A549 (cell line): ENCODE results near the gene ZDHHC16. TPM values are rescaled to one million over a fixed set of nuclear protein-coding genes. Genes with fewer than 3 reads are reported as not detected.

Source experiments
- ATAC-seq, 2 experiments: fragments of 200-7000 bp in 1 of 2; fragments of >200 bp in 1 of 2; cut with Nextera tagmentation in 1 of 2; cut with Tn5 transposase in 1 of 2; 3 replicates each; pipeline versions ENCODE4 v1.8.0 to v1.9.1; 2018 to 2020; ENCODE audit warnings: mild to moderate bottlenecking in 1 of 2, moderate library complexity in 1 of 2
- CTCF ChIA-PET: fragments of 300-600 bp; sonication (Branson Sonifier 250); formaldehyde crosslinking; extraction: SDS; loops from one replicate; lab custom pipeline; 2021; ENCODE audit warnings: antibody characterized with exemption, inconsistent platforms; lab: Yijun Ruan, JAX
- POLR2A ChIA-PET: fragments of 350-600 bp; formaldehyde crosslinking; extraction: SDS; loops from one replicate; lab custom pipeline; 2021; ENCODE audit warnings: antibody characterized with exemption, inconsistent platforms; lab: Yijun Ruan, JAX
- DNase-seq, 2 experiments: peaks; one replicate each; pipeline versions ENCODE4 v3.0.0 to v3.0.0-alpha.2; 2011 to 2016; ENCODE audit warnings: low read depth in 1 of 2, low spot score in 1 of 2
- FAIRE-seq: peaks from 2 replicates; lab custom pipeline; 2011; peaks lifted over from hg19 to GRCh38; lab: Jason Lieb, UNC
- H3K27ac ChIP-seq, 2 experiments: fragments of >200 bp; sonication (Bioruptor Twin); formaldehyde crosslinking; 3 replicates each; pipeline ENCODE4 v1.5.1; 2016 to 2017
- H3K4me1 ChIP-seq: fragments of >200 bp; sonication (Bioruptor Twin); formaldehyde crosslinking; 3 replicates; pipeline ENCODE4 v1.6.1; 2016
- H3K4me2 ChIP-seq: fragments of >200 bp; sonication (Bioruptor Twin); formaldehyde crosslinking; 3 replicates; pipeline ENCODE4 v1.6.1; 2016
- H3K4me3 ChIP-seq: fragments of >200 bp; sonication (Bioruptor Twin); formaldehyde crosslinking; 3 replicates; pipeline ENCODE4 v1.5.1; 2016
- H3K9me3 ChIP-seq: fragments of >200 bp; sonication (Bioruptor Twin); formaldehyde crosslinking; 3 replicates; pipeline ENCODE4 v1.6.1; 2016
- CBX8 ChIP-seq: fragments of 200-600 bp; sonication (generic); IDR thresholded peaks from 2 replicates; pipeline ENCODE4 v1.6.1; 2016
- CEBPB ChIP-seq, 2 experiments: fragments of >200 bp in 1 of 2; sonication (Bioruptor Twin) in 1 of 2; formaldehyde crosslinking in 1 of 2; IDR thresholded peaks; 2 replicates each; pipeline ENCODE4 v1.6.1; 2012 to 2016
- EHF ChIP-seq: fragments of 250-450 bp; sonication (Bioruptor Pico); IDR thresholded peaks from 2 replicates; pipeline ENCODE4 v1.5.0; 2020; ENCODE audit warnings: mild to moderate bottlenecking
- EHMT2 ChIP-seq: fragments of 200-600 bp; sonication (generic); IDR thresholded peaks from 2 replicates; pipeline ENCODE4 v1.6.1; 2016; ENCODE audit warnings: antibody characterized with exemption, low read depth, mild to moderate bottlenecking, moderate library complexity
- EP300 ChIP-seq, 2 experiments: fragments of >200 bp; sonication (Bioruptor Twin); formaldehyde crosslinking; IDR thresholded peaks; 2 replicates in 1 of 2; 3 replicates in 1 of 2; pipeline ENCODE4 v1.6.1; 2016 to 2017
- ESRRA ChIP-seq: fragments of 150-350 bp; IDR thresholded peaks from 2 replicates; pipeline ENCODE4 v1.6.1; 2014; ENCODE audit warnings: mild to moderate bottlenecking, low read length, borderline replicate concordance
- FOSB ChIP-seq: fragments of 250-450 bp; sonication (Bioruptor Pico); IDR thresholded peaks from 2 replicates; pipeline ENCODE4 v1.5.0; 2020; ENCODE audit warnings: mild to moderate bottlenecking, moderate library complexity
- FOXS1 ChIP-seq: fragments of 250-450 bp; sonication (Bioruptor Pico); IDR thresholded peaks from 2 replicates; pipeline ENCODE4 v1.5.0; 2020; ENCODE audit warnings: mild to moderate bottlenecking, moderate library complexity
- HDAC2 ChIP-seq: fragments of 200-600 bp; sonication (generic); IDR thresholded peaks from 2 replicates; pipeline ENCODE4 v1.6.1; 2016
- HEYL ChIP-seq: fragments of 250-450 bp; sonication (Bioruptor Pico); IDR thresholded peaks from 2 replicates; pipeline ENCODE4 v1.8.0; 2021; ENCODE audit warnings: mild to moderate bottlenecking, moderate library complexity
- HOXA7 ChIP-seq: fragments of 250-450 bp; sonication (Bioruptor Pico); IDR thresholded peaks from 2 replicates; pipeline ENCODE4 v1.5.0; 2020; ENCODE audit warnings: mild to moderate bottlenecking, moderate library complexity
- JUN ChIP-seq, 2 experiments: fragments of >200 bp; sonication (Bioruptor Twin); formaldehyde crosslinking; IDR thresholded peaks; 2 replicates in 1 of 2; 3 replicates in 1 of 2; pipeline ENCODE4 v1.6.1; 2016 to 2017
- JUNB ChIP-seq: fragments of >200 bp; sonication (Bioruptor Twin); formaldehyde crosslinking; IDR thresholded peaks from 2 replicates; pipeline ENCODE4 v1.6.1; 2016
- KDM1A ChIP-seq: fragments of 200-600 bp; sonication (generic); IDR thresholded peaks from 2 replicates; pipeline ENCODE4 v1.6.1; 2016; ENCODE audit warnings: low read depth, mild to moderate bottlenecking
- MYC ChIP-seq: IDR thresholded peaks from 2 replicates; pipeline ENCODE4 v1.6.1; 2012; ENCODE audit warnings: mild to moderate bottlenecking, inconsistent platforms, low read length, improper control_type of control experiment, borderline replicate concordance
- POLR2A ChIP-seq: IDR thresholded peaks from 2 replicates; pipeline ENCODE4 v1.6.1; 2012; ENCODE audit warnings: mild to moderate bottlenecking, low read length
- RARB ChIP-seq: fragments of 250-450 bp; sonication (Bioruptor Pico); IDR thresholded peaks from 2 replicates; pipeline ENCODE4 v1.8.0; 2021; ENCODE audit warnings: mild to moderate bottlenecking, moderate library complexity
- RCOR1 ChIP-seq: fragments of 150-350 bp; IDR thresholded peaks from 2 replicates; pipeline ENCODE4 v1.6.1; 2014; ENCODE audit warnings: antibody characterized with exemption, low read length, low read depth
- RFX5 ChIP-seq: fragments of 450-650 bp; IDR thresholded peaks from 2 replicates; pipeline ENCODE4 v1.7.1; 2014; ENCODE audit warnings: antibody characterized with exemption, mild to moderate bottlenecking, moderate library complexity
- SMC3 ChIP-seq: fragments of >200 bp; sonication (Bioruptor Twin); formaldehyde crosslinking; IDR thresholded peaks from 3 replicates; pipeline ENCODE4 v1.6.1; 2018; ENCODE audit warnings: inconsistent platforms
- SREBF2 ChIP-seq: fragments of 450-650 bp; IDR thresholded peaks from 2 replicates; pipeline ENCODE4 v1.6.1; 2014; ENCODE audit warnings: mild to moderate bottlenecking, moderate library complexity
- TP53 ChIP-seq: fragments of 250-450 bp; sonication (Bioruptor Pico); IDR thresholded peaks from 2 replicates; pipeline ENCODE4 v1.5.0; 2021; ENCODE audit warnings: mild to moderate bottlenecking, moderate library complexity
- ZSCAN20 ChIP-seq: fragments of 250-450 bp; sonication (Bioruptor Pico); IDR thresholded peaks from 2 replicates; pipeline ENCODE4 v1.8.0; 2022; ENCODE audit warnings: mild to moderate bottlenecking, moderate library complexity
- WGBS: methylation state at CpG from one replicate; pipeline ENCODE4 v1.1.6; 2017; ENCODE audit errors: missing lambda C conversion rate; 5-methylcytosine and 5-hydroxymethylcytosine counted together
- polyA plus RNA-seq, 4 experiments: library from polyadenylated mRNA; depleted of rRNA in 3 of 4; stranded (reverse); fragments of >200 nt; fragmentation: RNase III in 1 of 4; extraction: RNeasy Plus Mini Kit Qiagen cat#74134 plus additional on column Dnase treatment in 1 of 4; gene quantifications; 2 replicates in 3 of 4; 3 replicates in 1 of 4; pipeline ENCODE4 v1.2.3, GENCODE V29; 2011 to 2017
- TF ChIP-seq, protein P1 (sequence below): IDR thresholded peaks from 2 replicates; pipeline ENCODE4 v1.6.1; 2012; ENCODE audit warnings: low read depth, borderline replicate concordance

Gene ZDHHC16
- polyA plus RNA-seq, 2 of the 4 experiments (the other 2 are of a cell fraction): 47.7 to 57.0 TPM

DNA sequence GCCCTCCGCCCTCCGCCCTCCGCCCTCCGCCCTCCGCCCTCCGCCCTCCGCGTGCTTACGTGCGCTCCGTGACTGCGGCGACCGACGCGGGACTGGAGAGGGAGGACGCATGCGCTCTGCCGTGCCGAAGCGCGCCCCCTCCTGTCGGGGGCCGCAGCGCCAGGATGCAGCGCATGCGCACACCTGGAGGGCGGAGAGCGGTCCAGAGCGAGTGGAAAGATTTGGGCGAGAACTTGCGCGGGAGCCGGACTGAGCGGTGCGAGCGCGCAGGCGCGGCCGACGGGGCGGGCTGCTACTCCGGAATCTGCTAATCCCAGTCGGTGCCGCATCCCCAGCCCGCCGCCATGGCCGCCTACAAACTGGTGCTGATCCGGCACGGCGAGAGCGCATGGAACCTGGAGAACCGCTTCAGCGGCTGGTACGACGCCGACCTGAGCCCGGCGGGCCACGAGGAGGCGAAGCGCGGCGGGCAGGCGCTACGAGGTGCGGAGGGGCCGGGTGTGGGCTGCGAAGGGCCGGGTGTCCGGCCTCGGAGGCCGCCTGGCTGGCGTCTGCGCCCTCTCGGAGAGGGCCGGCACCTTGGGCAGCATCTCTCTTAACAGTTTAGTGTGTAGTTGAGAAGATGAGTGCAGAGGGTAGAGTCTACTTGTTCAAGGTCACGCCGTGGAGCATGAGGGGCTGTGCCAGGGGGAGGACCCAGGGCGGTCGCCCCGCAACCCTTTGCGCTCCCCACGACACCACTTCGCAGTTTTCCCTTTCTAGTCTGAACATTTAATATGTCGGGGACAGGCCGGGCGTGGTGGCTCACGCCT, 19.8 kb upstream of the ZDHHC16 start, which contains the start of gene PGAM1 (continued):
- TF ChIP-seq RARB (CRISPR knock-in tag): no peak
- TF ChIP-seq JUN (IDR thresholded peaks at IDR 0.05): peak in 1 of 2 experiments; percentile 71; a peak in 2 of 5 replicates
- no peak for TF ChIP-seq RFX5
- no peak for TF ChIP-seq EHF (CRISPR knock-in tag)
- TF ChIP-seq POLR2A: peak; percentile 48
- no peak for TF ChIP-seq HOXA7 (CRISPR knock-in tag)

DNA sequence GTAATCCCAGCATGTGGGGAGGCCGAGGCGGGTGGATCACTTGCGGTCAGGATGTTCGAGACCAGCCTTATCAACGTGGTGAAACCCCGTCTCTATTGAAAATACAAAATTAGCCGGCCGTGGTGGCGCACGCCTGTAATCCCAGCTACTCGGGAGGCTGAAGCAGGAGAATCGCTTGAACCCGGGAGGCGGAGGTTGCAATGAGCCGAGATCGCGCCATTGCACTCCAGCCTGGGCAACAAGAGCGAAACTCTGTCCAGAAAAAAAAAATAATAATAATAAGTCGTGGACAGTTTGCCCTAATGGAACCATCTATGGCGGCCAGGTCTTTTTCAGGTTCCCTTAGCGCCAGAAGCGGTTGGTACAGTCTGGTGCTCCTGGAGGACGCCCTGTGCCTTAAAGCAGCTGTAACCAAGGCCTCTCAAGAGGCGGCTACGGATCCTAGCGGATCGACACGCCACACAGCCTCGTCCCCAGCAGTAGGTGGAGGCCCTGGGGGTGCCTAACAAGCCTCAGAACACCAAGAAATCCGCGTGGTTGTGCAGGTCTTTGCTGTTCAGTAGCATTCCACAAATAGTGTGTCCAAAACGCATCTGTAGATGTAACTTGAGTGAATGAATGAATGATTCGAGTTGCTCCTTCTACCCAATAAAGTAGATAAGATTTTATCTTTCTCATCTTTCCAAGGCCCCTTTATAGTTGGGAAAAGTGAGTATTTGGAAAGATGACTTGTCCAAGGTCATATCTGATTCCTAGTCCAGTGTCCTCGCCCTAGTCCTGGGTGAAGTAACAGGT, 19.0 kb upstream of the ZDHHC16 start:
- TF ChIP-seq HOXA7 (CRISPR knock-in tag) (no peak), SREBF2 (no peak), HDAC2 (no peak), KDM1A (no peak), RARB (CRISPR knock-in tag) (no peak), FOSB (CRISPR knock-in tag) (no peak), EHMT2 (no peak)
- DNase-seq: peak in 1 of 2 experiments; percentile 40
- peak overlapping the region; percentile 82 to 90 for H3K27ac ChIP-seq
- peak; percentile 49 to 56; a peak in 5 of 6 replicates for ATAC-seq
- POLR2A ChIA-PET: interaction anchor here (0.8 kb wide), 1 partner anchor 26 kb away, joined by 5 read pairs; the partner anchor contains the start of gene RRP12
- WGBS: 3% methylated on average over 34 of the region's 34 CpGs
- CTCF ChIA-PET: interaction anchor here (0.6 to 1.6 kb wide), 3 partner anchors 21 to 153 kb away, joined by 3 to 6 read pairs (median 3); partner anchors contain the start of gene ANKRD2
- no peaks in the 10 kb centered on the region for H3K9me3 ChIP-seq
- FAIRE-seq: no peak
- peak overlapping the region; percentile 73 for H3K4me3 ChIP-seq
- peak overlapping the region; percentile 72 for H3K4me2 ChIP-seq
- H3K4me1 ChIP-seq: peaks cover 17% of the 10 kb centered on the region; the same call in 2 of the 3 replicates

DNA sequence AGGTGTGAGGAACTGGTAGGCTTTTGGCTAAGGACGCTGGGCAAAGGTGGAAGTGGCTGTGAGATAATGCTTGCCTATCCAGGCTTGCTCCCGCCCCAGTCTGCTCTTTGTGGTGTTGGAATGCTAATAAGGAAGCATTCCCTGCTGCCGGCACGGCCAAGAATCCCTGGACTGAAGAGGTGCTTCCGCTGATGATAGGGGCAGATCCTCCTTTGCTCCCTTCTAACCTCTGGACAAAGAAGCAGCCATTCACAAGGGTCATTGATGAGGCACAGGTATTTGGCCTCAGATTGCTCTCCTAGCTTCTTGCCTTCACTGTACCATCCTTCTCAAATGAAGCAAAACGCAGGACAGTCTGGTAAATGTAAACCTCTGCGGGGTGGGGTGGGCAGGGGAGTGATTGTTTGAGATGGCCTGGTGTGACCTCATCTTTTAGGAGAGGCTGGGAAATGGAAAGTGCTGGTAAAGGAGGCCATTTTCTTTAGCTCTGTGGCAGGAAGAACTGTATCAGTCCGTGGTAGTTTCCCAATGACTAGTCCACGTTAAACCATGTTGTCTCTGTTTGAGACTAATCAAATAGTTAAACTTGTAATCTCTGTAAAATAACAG, 18.3 kb upstream of the ZDHHC16 start:
- 13% methylated on average over 9 of the region's 9 CpGs for WGBS
- ATAC-seq (peak in 1 of 2 experiments; percentile 19; a peak in 3 of 6 replicates), DNase-seq (peak in 1 of 2 experiments; percentile 40), FAIRE-seq (no peak)
- ChIA-PET CTCF (interaction anchor here (0.7 to 1.6 kb wide), 4 partner anchors 20 to 149 kb away, joined by 3 to 6 read pairs (median 3); partner anchors contain the start of gene ANKRD2), POLR2A (no interaction called here)
- Histone ChIP-seq H3K4me3 (peak overlapping the region; percentile 73), H3K27ac (peak overlapping the region; percentile 82 to 90), H3K4me1 (peaks cover 17% of the 10 kb centered on the region; the same call in 2 of the 3 replicates), H3K4me2 (peak overlapping the region; percentile 72), H3K9me3 (no peaks in the 10 kb centered on the region)
- TF ChIP-seq JUNB (no peak), HOXA7 (CRISPR knock-in tag) (no peak), RARB (CRISPR knock-in tag) (no peak), POLR2A (no peak), HEYL (CRISPR knock-in tag) (no peak), ZSCAN20 (CRISPR knock-in tag) (no peak), TP53 (CRISPR knock-in tag) (no peak), HDAC2 (no peak), FOXS1 (CRISPR knock-in tag) (no peak), MYC (no peak), ESRRA (no peak), KDM1A (no peak), EP300 (IDR thresholded peaks at IDR 0.05) (no peak), RCOR1 (no peak), CEBPB (IDR thresholded peaks at IDR 0.05) (no peak), SMC3 (no peak), FOSB (CRISPR knock-in tag) (no peak), JUN (IDR thresholded peaks at IDR 0.05) (no peak), CBX8 (no peak)
- TF ChIP-seq, protein P1, sequence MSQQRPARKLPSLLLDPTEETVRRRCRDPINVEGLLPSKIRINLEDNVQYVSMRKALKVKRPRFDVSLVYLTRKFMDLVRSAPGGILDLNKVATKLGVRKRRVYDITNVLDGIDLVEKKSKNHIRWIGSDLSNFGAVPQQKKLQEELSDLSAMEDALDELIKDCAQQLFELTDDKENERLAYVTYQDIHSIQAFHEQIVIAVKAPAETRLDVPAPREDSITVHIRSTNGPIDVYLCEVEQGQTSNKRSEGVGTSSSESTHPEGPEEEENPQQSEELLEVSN: no peak
